H1 (cell line): ENCODE data around the gene EPHA1. TPM values are rescaled to one million over a fixed set of nuclear protein-coding genes. Genes with fewer than 3 reads are reported as not detected.

Experiments used
- CREB1 ChIP-seq: IDR thresholded peaks from 2 replicates; pipeline ENCODE4 v1.6.1; 2012; ENCODE audit warnings: inconsistent platforms
- E2F6 ChIP-seq: IDR thresholded peaks from 2 replicates; pipeline ENCODE4 v1.6.1; 2012; ENCODE audit warnings: inconsistent platforms
- KDM5A ChIP-seq: fragments of 200-600 bp; IDR thresholded peaks from 2 replicates; pipeline ENCODE4 v1.7.1; 2012; ENCODE audit warnings: mild to moderate bottlenecking, low read length, inconsistent platforms, mixed read lengths
- MAX ChIP-seq: IDR thresholded peaks from 2 replicates; pipeline ENCODE4 v1.6.1; 2012; ENCODE audit warnings: inconsistent platforms
- POLR2A ChIP-seq, 2 experiments: IDR thresholded peaks; 1 replicate in 1 of 2; 2 replicates in 1 of 2; pipeline ENCODE4 v1.6.1; 2011; ENCODE audit warnings: low read depth in 2 of 2, low read length in 2 of 2, mild to moderate bottlenecking in 2 of 2; ENCODE audit errors: control extremely low read depth in 1 of 2
- SAP30 ChIP-seq: fragments of 300-600 bp; sonication (generic); IDR thresholded peaks from 2 replicates; pipeline ENCODE4 v1.7.1; 2012; ENCODE audit warnings: low read length, moderate library complexity, mild to moderate bottlenecking, inconsistent platforms; ENCODE audit not compliant: insufficient read depth, insufficient replicate concordance
- polyA plus RNA-seq, 7 experiments: library from polyadenylated mRNA; depleted of rRNA in 3 of 7; stranded (reverse) in 5 of 7; unstranded in 2 of 7; fragments of >200 nt in 5 of 7; fragments of 200-250 nt in 2 of 7; gene quantifications; 1 replicate in 5 of 7; 2 replicates in 1 of 7; 4 replicates in 1 of 7; pipeline versions ENCODE4 v1.2.1 to v1.2.3, GENCODE V29; 2011 to 2013; ENCODE audit warnings: missing spikeins in 2 of 7, mixed read lengths in 2 of 7
- total RNA-seq: library from RNA; stranded (reverse); fragmentation: NEBNext Ultra II Directional; extraction: Animal tissue kit (Norgen Biotek cat#: 25700); gene quantifications from 2 replicates; pipeline ENCODE4 v1.2.1, GENCODE V29; 2021

Gene EPHA1
- total and polyA plus RNA-seq, 2 of the 8 experiments (the other 6 are each of a cell fraction or from before 2014, with no cell fraction given) = 86.5 to 133 TPM

- TF ChIP-seq E2F6 (no peak), KDM5A (no peak), MAX (no peak), SAP30 (no peak), CREB1 (no peak), POLR2A (IDR thresholded peaks at IDR 0.05; ENCODE audit: control extremely low read depth in 1 of 2, low read depth in 2 of 2, low read length in 2 of 2) (peak in 1 of 2 experiments; percentile 16; a peak in 1 of 3 replicates)
Observed at GRCh38 chr7:143384661-143385631, 23.7 kb downstream of the EPHA1 start (continued).
